Esophagus squamous epithelium (tissue), 4 donors: ENCODE measurements around the gene DNAI2.

Source experiments
- POLR2A ChIP-seq, 4 donors: fragments of 450-650 bp; IDR thresholded peaks; one replicate each; pipeline ENCODE4 v1.6.1; 2017; ENCODE audit warnings: antibody characterized with exemption in 4 of 4, mild to moderate bottlenecking in 4 of 4, moderate library complexity in 3 of 4
- TF ChIP-seq, protein P1 (sequence below), 6 experiments: fragments of 450-650 bp in 4 of 6; fragments of 200-600 bp in 2 of 6; sonication (generic) in 2 of 6; IDR thresholded peaks; one replicate each; pipeline ENCODE4 v1.5.1; 2016 to 2019; ENCODE audit warnings: antibody characterized with exemption in 6 of 6, mild to moderate bottlenecking in 4 of 6, moderate library complexity in 4 of 6

DNA sequence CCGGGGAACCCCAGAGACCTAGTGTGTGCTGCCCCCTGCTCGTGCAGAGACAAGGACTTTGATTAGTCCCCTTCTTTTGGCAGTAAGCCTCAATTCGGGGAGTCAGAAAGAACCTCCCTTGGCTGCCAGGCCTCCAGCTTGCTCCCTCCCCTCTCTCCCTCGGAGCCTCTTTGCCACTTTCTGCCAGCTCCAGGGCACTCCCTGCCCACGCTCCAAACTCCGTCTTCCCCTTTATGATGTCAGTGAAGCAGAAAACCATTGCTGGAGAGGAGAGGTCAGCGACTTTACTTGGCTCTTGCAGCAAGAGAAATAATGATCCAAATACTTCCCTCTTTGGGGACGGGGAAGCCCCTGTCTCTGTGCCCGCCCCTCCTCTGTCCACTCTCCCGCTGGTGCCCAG lies 32.6 kb upstream of the DNAI2 start:
- TF ChIP-seq, protein P1, sequence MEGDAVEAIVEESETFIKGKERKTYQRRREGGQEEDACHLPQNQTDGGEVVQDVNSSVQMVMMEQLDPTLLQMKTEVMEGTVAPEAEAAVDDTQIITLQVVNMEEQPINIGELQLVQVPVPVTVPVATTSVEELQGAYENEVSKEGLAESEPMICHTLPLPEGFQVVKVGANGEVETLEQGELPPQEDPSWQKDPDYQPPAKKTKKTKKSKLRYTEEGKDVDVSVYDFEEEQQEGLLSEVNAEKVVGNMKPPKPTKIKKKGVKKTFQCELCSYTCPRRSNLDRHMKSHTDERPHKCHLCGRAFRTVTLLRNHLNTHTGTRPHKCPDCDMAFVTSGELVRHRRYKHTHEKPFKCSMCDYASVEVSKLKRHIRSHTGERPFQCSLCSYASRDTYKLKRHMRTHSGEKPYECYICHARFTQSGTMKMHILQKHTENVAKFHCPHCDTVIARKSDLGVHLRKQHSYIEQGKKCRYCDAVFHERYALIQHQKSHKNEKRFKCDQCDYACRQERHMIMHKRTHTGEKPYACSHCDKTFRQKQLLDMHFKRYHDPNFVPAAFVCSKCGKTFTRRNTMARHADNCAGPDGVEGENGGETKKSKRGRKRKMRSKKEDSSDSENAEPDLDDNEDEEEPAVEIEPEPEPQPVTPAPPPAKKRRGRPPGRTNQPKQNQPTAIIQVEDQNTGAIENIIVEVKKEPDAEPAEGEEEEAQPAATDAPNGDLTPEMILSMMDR (IDR thresholded peaks at IDR 0.05): no peak
- TF ChIP-seq POLR2A (IDR thresholded peaks at IDR 0.05): no peak
